GM12878 (cell line): ENCODE results near the gene CDKN2B-AS1. TPM values are rescaled to one million over a fixed set of nuclear protein-coding genes. Genes with fewer than 3 reads are reported as not detected.
"Not testable (repeated sequence)": the region's sequence is repeated elsewhere in the genome, so short reads cannot be mapped to it uniquely, and the experiment has no call there.

ENCODE experiments used
- ATAC-seq: fragments of 200-7000 bp; cut with Tn5 transposase; 3 replicates; pipeline ENCODE4 v1.9.1; 2020; ENCODE audit warnings: mild to moderate bottlenecking, moderate library complexity
- BruUV-seq: library from RNA; stranded (reverse); fragments of 400-500 nt; replicated peaks from 2 replicates; lab custom pipeline; 2021; lab: Mats Ljungman, UMichigan
- CTCF ChIA-PET: fragments of 300-600 bp; sonication (Branson Sonifier 250); formaldehyde crosslinking; extraction: SDS; loops from one replicate; lab custom pipeline; 2021; ENCODE audit warnings: inconsistent platforms; lab: Yijun Ruan, JAX
- POLR2A ChIA-PET: fragments of 350-600 bp; formaldehyde crosslinking; extraction: SDS; loops from one replicate; lab custom pipeline; 2021; ENCODE audit warnings: inconsistent platforms; lab: Charles Lee
- RAD21 ChIA-PET: fragments of 300-600 bp; sonication (Branson Sonifier 250); formaldehyde crosslinking; loops from one replicate; lab custom pipeline; 2023; ENCODE audit warnings: antibody characterized with exemption; ENCODE audit not compliant: unreplicated experiment; lab: Charles Lee
- SMC1A ChIA-PET: fragments of 300-600 bp; sonication (Branson Sonifier 250); formaldehyde crosslinking; loops from one replicate; lab custom pipeline; 2023; ENCODE audit not compliant: unreplicated experiment, uncharacterized antibody; lab: Charles Lee
- DNase-seq: peaks from one replicate; pipeline ENCODE4 v3.0.0-alpha.2; 2011; ENCODE audit warnings: low read depth, low spot score
- FAIRE-seq: peaks from 3 replicates; lab custom pipeline; 2011; peaks lifted over from hg19 to GRCh38; lab: Jason Lieb, UNC
- H2AFZ ChIP-seq: 2 replicates; pipeline ENCODE4 v1.6.0; 2011; ENCODE audit warnings: low read depth, low read length, control low read depth; ENCODE audit not compliant: control insufficient read depth
- H3K27ac ChIP-seq: 2 replicates; pipeline ENCODE4 v1.5.1; 2011; ENCODE audit warnings: control low read depth; ENCODE audit not compliant: control insufficient read depth, insufficient read depth
- H3K27me3 ChIP-seq, 2 experiments: replicated peaks in 1 of 2; 2 replicates each; pipeline versions ENCODE4 v1.6.0 to v1.6.1; 2011; ENCODE audit warnings: low read length in 1 of 2; ENCODE audit not compliant: control insufficient read depth in 2 of 2, insufficient read depth in 2 of 2
- H3K36me3 ChIP-seq, 2 experiments: 2 replicates each; pipeline ENCODE4 v1.5.1; 2011; ENCODE audit warnings: low read length in 1 of 2; ENCODE audit not compliant: control insufficient read depth in 2 of 2, insufficient read depth in 2 of 2
- H3K4me1 ChIP-seq: 2 replicates; pipeline ENCODE4 v1.6.1; 2011; ENCODE audit warnings: mild to moderate bottlenecking, low read length, moderate library complexity, mixed read lengths; ENCODE audit not compliant: control insufficient read depth, insufficient read depth
- H3K4me2 ChIP-seq: 2 replicates; pipeline ENCODE4 v1.6.0; 2011; ENCODE audit warnings: control low read depth; ENCODE audit not compliant: control insufficient read depth, insufficient read depth
- H3K4me3 ChIP-seq: fragments of 200-600 bp; sonication (generic); 2 replicates; pipeline ENCODE4 v1.5.1; 2016
- H3K79me2 ChIP-seq: 2 replicates; pipeline ENCODE4 v1.6.0; 2011; ENCODE audit warnings: low read length; ENCODE audit not compliant: control insufficient read depth, insufficient read depth
- H3K9ac ChIP-seq: 2 replicates; pipeline ENCODE4 v1.8.0; 2011; ENCODE audit warnings: low read length, control low read depth, mixed read lengths; ENCODE audit not compliant: control insufficient read depth, insufficient read depth
- H3K9me3 ChIP-seq: replicated peaks from 3 replicates; pipeline ENCODE4 v1.5.1; 2011; ENCODE audit warnings: mild to moderate bottlenecking, low read length; ENCODE audit not compliant: control insufficient read depth, insufficient read depth
- H4K20me1 ChIP-seq: 2 replicates; pipeline ENCODE4 v1.6.0; 2011; ENCODE audit not compliant: control insufficient read depth, insufficient read depth
- MEF2B ChIP-seq: fragments of 450-650 bp; IDR thresholded peaks from 2 replicates; pipeline ENCODE4 v1.6.1; 2018; ENCODE audit warnings: mild to moderate bottlenecking, moderate library complexity; ENCODE audit not compliant: partially characterized antibody, poor library complexity, severe bottlenecking
- SMAD1 ChIP-seq: fragments of 450-650 bp; IDR thresholded peaks from 2 replicates; pipeline ENCODE4 v1.6.1; 2018; ENCODE audit warnings: mild to moderate bottlenecking, low read depth; ENCODE audit not compliant: partially characterized antibody
- TARDBP ChIP-seq: IDR thresholded peaks from 2 replicates; pipeline ENCODE4 v1.6.1; 2016; ENCODE audit warnings: borderline replicate concordance
- ZNF217 ChIP-seq: fragments of 450-650 bp; IDR thresholded peaks from 2 replicates; pipeline ENCODE4 v1.6.1; 2017; ENCODE audit warnings: antibody characterized with exemption, mild to moderate bottlenecking
- WGBS: methylation state at CpG from one replicate; pipeline ENCODE4 v1.1.6; 2016; ENCODE audit warnings: low lambda C conversion rate; ENCODE audit not compliant: insufficient replicate concordance, insufficient coverage; ENCODE audit errors: missing lambda C conversion rate; 5-methylcytosine and 5-hydroxymethylcytosine counted together
- in situ Hi-C: fragments of 300-500 bp; cut with MboI; formaldehyde crosslinking; loops from 9 replicates; pipeline ENCODE4 v1.14.3; 2018; ENCODE audit warnings: mixed read lengths
- intact Hi-C: fragments of 100-400 bp; cut with micrococcal nuclease; formaldehyde crosslinking; loops from one replicate; pipeline ENCODE4 v1.14.2; 2022; ENCODE audit not compliant: unreplicated experiment
- polyA plus RNA-seq, 11 experiments: library from polyadenylated mRNA; depleted of rRNA in 4 of 11; unstranded in 6 of 11; stranded (reverse) in 5 of 11; fragments of >200 nt; fragmentation: Nextera tagmentation in 4 of 11; fragmentation: Illumina TruSeq in 1 of 11; extraction: Ambion mirVana in 4 of 11; extraction: Trizol in 1 of 11; gene quantifications; 1 replicate in 1 of 11; 2 replicates in 10 of 11; pipeline versions ENCODE4 v1.2.1 to v1.2.3, GENCODE V29; 2011 to 2016; ENCODE audit warnings: inconsistent platforms in 2 of 11, missing spikeins in 2 of 11, low read depth in 1 of 11
- total RNA-seq, 4 experiments: library from RNA; depleted of rRNA in 3 of 4; stranded (reverse); fragments of >200 nt in 3 of 4; fragmentation: Illumina TruSeq in 1 of 4; extraction: Trizol in 1 of 4; gene quantifications; 2 replicates each; pipeline versions ENCODE4 v1.2.1 to v1.2.3, GENCODE V29; 2013 to 2021
- TF ChIP-seq, protein P1 (sequence below): fragments of 450-650 bp; IDR thresholded peaks from 2 replicates; pipeline ENCODE4 v1.6.1; 2016; ENCODE audit warnings: mild to moderate bottlenecking
- TF ChIP-seq, protein P2 (sequence below): IDR thresholded peaks from 2 replicates; pipeline ENCODE4 v1.6.1; 2012; ENCODE audit warnings: improper control_type of control experiment, low read depth, low read length; ENCODE audit not compliant: insufficient replicate concordance

CDKN2B-AS1 gene
- total and polyA plus RNA-seq, 10 of the 15 experiments (the other 5 are each of a cell fraction or from before 2014, with no cell fraction given), result 0.22 to 2.2 (median 1.0) TPM; not detected in 1

DNA sequence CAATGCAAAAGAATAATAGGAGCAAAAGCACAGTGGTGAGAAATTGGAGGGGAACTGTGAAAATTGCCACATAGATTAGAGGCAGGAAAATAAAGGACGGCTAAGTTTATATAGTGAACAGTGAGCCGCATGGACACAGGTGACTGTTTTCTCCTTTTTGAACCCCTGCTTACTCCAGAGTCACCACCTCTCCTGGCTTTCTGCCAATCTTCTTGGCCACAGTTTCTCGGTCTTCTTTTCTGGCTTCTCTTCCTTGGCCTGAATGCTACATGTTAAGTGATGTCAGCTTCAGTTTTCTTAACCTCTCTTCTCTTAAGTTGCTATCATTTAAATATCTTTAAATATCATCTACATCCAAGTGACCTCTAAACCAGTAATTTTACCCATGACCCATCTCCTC is 61.8 kb downstream of the CDKN2B-AS1 start (continued):
- TF ChIP-seq ZNF217, result no peak
- TF ChIP-seq, protein P1, sequence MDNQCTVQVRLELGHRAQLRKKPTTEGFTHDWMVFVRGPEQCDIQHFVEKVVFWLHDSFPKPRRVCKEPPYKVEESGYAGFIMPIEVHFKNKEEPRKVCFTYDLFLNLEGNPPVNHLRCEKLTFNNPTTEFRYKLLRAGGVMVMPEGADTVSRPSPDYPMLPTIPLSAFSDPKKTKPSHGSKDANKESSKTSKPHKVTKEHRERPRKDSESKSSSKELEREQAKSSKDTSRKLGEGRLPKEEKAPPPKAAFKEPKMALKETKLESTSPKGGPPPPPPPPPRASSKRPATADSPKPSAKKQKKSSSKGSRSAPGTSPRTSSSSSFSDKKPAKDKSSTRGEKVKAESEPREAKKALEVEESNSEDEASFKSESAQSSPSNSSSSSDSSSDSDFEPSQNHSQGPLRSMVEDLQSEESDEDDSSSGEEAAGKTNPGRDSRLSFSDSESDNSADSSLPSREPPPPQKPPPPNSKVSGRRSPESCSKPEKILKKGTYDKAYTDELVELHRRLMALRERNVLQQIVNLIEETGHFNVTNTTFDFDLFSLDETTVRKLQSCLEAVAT, result no peak

DNA sequence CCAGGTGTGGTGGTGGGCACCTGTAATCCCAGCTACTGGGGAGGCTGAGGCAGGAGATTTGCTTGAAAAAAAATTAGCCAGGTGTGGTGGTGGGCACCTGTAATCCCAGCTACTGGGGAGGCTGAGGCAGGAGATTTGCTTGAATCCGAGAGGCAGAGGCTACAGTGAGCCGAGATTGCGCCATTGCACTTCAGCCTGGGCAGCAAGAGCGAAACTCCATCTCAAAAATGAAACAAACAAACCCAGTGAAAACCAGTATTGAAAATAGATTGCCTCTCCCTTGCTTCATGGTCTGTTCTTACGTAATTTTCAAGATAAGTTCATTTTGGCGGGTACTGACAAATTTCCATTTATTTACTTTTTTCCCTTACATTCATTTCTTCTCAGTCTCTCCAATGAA is 63.4 kb downstream of the CDKN2B-AS1 start:
- H3K4me3 ChIP-seq, H3K4me1 ChIP-seq, FAIRE-seq, DNase-seq, H3K36me3 ChIP-seq, H3K79me2 ChIP-seq, H3K27ac ChIP-seq, H3K4me2 ChIP-seq, RAD21 ChIA-PET, ATAC-seq, intact Hi-C loops, H3K9me3 ChIP-seq, H3K9ac ChIP-seq, H2AFZ ChIP-seq, POLR2A ChIA-PET, H4K20me1 ChIP-seq, H3K27me3 ChIP-seq, BruUV-seq, SMC1A ChIA-PET, in situ Hi-C loops: not testable (repeated sequence)
- CTCF ChIA-PET, result interaction anchor here (1.2 kb wide), 1 partner anchor 20 kb away, joined by 3 read pairs; no protein-coding TSS in a partner anchor
- WGBS, result 75% methylated on average over 6 of the region's 6 CpGs

DNA sequence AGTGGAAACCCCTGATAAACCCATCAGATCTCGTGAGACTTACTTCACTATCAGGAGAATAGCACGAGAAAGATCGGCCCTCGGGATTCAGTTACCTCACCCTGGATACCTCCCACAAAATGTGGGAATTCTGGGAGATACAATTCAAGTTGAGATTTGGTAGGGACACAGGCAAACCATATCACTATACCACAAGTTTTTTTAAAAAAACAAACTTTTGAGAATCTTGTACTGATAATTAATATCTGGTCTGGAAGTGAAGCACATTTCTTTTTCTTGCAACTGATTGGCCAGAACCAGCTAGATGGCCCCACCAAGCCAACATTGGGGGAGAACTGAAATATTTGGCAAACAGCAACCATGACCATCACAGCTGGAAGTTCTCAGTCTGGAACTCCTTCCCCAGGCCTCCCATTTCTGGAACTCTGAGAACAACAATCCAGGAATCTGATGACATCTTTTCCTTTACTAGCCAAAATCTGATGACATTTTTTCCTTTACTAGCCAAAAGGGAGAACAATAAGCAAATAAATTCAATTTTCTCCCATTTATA is 66.3 kb downstream of the CDKN2B-AS1 start:
- 65% methylated on average over 4 of the region's 4 CpGs for WGBS
- Histone ChIP-seq H3K4me3 (no peak overlapping the region), H3K27ac (no peak overlapping the region), H2AFZ (no peak overlapping the region), H3K9ac (no peak overlapping the region), H3K9me3 (no peaks in the 10 kb centered on the region), H3K4me1 (no peaks in the 10 kb centered on the region), H3K4me2 (no peak overlapping the region), H3K36me3 (no peaks in the 10 kb centered on the region), H3K79me2 (no peaks in the 10 kb centered on the region), H4K20me1 (no peaks in the 10 kb centered on the region), H3K27me3 (peaks cover 0 to 2% of the 10 kb centered on the region in 2 experiments; a peak in 1 of 4 replicates)
- no peak for ATAC-seq
- CTCF ChIA-PET, result no interaction called here
- RAD21 ChIA-PET, result no interaction called here
- BruUV-seq, result no TSS peak
- DNase-seq, result no peak
- intact Hi-C loops, result no loop called here
- POLR2A ChIA-PET, result no interaction called here
- SMC1A ChIA-PET, result no interaction called here
- in situ Hi-C loops, result no loop called here
- FAIRE-seq, result no peak
- no peak for TF ChIP-seq MEF2B
- no peak for TF ChIP-seq TARDBP
- TF ChIP-seq, protein P2, sequence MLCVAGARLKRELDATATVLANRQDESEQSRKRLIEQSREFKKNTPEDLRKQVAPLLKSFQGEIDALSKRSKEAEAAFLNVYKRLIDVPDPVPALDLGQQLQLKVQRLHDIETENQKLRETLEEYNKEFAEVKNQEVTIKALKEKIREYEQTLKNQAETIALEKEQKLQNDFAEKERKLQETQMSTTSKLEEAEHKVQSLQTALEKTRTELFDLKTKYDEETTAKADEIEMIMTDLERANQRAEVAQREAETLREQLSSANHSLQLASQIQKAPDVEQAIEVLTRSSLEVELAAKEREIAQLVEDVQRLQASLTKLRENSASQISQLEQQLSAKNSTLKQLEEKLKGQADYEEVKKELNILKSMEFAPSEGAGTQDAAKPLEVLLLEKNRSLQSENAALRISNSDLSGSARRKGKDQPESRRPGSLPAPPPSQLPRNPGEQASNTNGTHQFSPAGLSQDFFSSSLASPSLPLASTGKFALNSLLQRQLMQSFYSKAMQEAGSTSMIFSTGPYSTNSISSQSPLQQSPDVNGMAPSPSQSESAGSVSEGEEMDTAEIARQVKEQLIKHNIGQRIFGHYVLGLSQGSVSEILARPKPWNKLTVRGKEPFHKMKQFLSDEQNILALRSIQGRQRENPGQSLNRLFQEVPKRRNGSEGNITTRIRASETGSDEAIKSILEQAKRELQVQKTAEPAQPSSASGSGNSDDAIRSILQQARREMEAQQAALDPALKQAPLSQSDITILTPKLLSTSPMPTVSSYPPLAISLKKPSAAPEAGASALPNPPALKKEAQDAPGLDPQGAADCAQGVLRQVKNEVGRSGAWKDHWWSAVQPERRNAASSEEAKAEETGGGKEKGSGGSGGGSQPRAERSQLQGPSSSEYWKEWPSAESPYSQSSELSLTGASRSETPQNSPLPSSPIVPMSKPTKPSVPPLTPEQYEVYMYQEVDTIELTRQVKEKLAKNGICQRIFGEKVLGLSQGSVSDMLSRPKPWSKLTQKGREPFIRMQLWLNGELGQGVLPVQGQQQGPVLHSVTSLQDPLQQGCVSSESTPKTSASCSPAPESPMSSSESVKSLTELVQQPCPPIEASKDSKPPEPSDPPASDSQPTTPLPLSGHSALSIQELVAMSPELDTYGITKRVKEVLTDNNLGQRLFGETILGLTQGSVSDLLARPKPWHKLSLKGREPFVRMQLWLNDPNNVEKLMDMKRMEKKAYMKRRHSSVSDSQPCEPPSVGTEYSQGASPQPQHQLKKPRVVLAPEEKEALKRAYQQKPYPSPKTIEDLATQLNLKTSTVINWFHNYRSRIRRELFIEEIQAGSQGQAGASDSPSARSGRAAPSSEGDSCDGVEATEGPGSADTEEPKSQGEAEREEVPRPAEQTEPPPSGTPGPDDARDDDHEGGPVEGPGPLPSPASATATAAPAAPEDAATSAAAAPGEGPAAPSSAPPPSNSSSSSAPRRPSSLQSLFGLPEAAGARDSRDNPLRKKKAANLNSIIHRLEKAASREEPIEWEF, result no peak
- no peak for TF ChIP-seq SMAD1
